ENCODE data around the gene TPCN2. TPM values are rescaled to one million over a fixed set of nuclear protein-coding genes. Genes with fewer than 3 reads are reported as not detected.
A peak's percentile ranks its signal among the peaks of the same experiment; 100 is the strongest.

TPCN2 gene
- polyA plus RNA-seq, 3 donors, result 29.3 to 52.8 (median 31.5) TPM

DNA sequence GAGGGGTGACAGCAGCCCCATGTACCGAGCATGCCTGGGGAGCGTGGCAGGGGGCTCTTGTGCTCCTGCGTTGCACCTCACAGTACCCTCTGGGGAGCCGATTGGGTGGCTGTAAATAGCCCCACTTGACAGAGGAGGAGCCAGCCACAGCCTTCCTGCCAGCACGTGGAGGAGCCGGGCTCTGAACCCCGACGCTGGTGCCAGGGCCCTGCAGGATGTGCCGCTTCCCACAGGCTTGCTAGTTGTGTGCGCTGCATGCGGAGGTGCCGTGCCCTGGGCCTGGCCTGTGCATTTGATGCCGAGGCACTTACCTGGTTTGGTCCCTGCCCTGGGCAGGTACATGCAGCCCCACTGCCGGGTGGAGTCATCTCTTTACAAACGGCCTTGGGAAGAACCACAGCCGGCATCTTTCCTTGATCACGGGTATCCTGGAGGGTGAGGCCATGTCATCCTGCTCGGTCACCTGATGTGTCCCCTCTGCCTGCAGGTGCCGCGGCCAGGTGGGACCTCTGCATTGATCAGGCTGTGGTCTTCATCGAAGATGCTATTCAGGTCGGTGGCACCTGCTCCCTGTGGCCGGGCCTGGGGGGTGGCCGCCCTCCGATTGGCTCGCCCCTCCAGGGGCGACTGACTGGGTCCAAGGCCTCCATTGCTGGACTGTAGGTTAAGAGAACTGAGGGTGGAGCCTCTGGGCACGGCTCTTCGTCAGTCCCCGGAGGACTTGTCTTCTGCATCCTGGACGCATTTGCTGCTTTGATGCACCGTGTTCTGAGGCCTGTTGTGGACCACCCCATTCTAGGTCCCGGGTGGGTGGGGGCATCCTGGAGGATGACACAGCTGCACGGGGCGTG, 5.0 kb downstream of the TPCN2 start:
- no peaks in the 10 kb centered on the region for H3K27me3 ChIP-seq (ENCODE audit: control insufficient read depth in 2 of 2, insufficient read depth in 2 of 2, low read length in 2 of 2)
- no peaks in the 10 kb centered on the region for H3K9me3 ChIP-seq (replicated peaks in 1 of 2; ENCODE audit: control insufficient read depth in 1 of 2, insufficient read depth in 1 of 2, low read length in 2 of 2)
- peaks cover 54% of the 10 kb centered on the region for H3K4me1 Mint-ChIP-seq
- peak overlapping the region; percentile 58 to 79 for H3K27ac ChIP-seq (ENCODE audit: low read depth in 1 of 2, low read length in 2 of 2)
- H3K9ac ChIP-seq (ENCODE audit: insufficient read depth, low read length, poor library complexity, severe bottlenecking), result no peak overlapping the region
- no peaks in the 10 kb centered on the region for H3K27me3 Mint-ChIP-seq (ENCODE audit: low read depth in 3 of 3)
- peaks cover 50 to 69% of the 10 kb centered on the region in 2 donors for H3K36me3 Mint-ChIP-seq
- peaks cover 0 to 2% (median 0%) of the 10 kb centered on the region in 7 donors for H3K9me3 Mint-ChIP-seq
- H3K4me3 Mint-ChIP-seq, result peak overlapping the region in 1 of 2 donors; percentile 12
- H3K4me2 ChIP-seq (replicated peaks; ENCODE audit: extremely low read depth, low read length, poor library complexity, severe bottlenecking), result no peak overlapping the region
- peaks cover 96% of the 10 kb centered on the region for H3K79me2 ChIP-seq (ENCODE audit: insufficient read depth, low read length)
- H3K27ac Mint-ChIP-seq, result peak overlapping the region in 5 of 7 donors; percentile 1 to 73 (median 46)
- TF ChIP-seq, protein P1, sequence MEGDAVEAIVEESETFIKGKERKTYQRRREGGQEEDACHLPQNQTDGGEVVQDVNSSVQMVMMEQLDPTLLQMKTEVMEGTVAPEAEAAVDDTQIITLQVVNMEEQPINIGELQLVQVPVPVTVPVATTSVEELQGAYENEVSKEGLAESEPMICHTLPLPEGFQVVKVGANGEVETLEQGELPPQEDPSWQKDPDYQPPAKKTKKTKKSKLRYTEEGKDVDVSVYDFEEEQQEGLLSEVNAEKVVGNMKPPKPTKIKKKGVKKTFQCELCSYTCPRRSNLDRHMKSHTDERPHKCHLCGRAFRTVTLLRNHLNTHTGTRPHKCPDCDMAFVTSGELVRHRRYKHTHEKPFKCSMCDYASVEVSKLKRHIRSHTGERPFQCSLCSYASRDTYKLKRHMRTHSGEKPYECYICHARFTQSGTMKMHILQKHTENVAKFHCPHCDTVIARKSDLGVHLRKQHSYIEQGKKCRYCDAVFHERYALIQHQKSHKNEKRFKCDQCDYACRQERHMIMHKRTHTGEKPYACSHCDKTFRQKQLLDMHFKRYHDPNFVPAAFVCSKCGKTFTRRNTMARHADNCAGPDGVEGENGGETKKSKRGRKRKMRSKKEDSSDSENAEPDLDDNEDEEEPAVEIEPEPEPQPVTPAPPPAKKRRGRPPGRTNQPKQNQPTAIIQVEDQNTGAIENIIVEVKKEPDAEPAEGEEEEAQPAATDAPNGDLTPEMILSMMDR (IDR thresholded peaks at IDR 0.05), result no peak
- H3K4me3 ChIP-seq (replicated peaks in 1 of 3; ENCODE audit: low read depth in 2 of 3, low read length in 3 of 3), result no peak overlapping the region
- 85% methylated on average over 34 of the region's 35 CpGs for WGBS (ENCODE audit: insufficient coverage)
- H2AFZ ChIP-seq (ENCODE audit: insufficient read depth, low read depth, low read length, poor library complexity, severe bottlenecking), result no peak overlapping the region
- H3K4me1 ChIP-seq (ENCODE audit: control insufficient read depth in 1 of 2, insufficient read depth in 2 of 2, low read length in 2 of 2), result peaks cover 49 to 65% of the 10 kb centered on the region in 2 donors
- H4K20me1 ChIP-seq (ENCODE audit: insufficient read depth, low read length), result peaks cover 91% of the 10 kb centered on the region
- no peak for DNase-seq
- H3K36me3 ChIP-seq (replicated peaks in 1 of 2; ENCODE audit: control insufficient read depth in 1 of 2, insufficient read depth in 2 of 2, low read length in 2 of 2), result peaks cover 43 to 61% of the 10 kb centered on the region in 2 donors
- intact Hi-C loops (cut with micrococcal nuclease), result no loop called here

DNA sequence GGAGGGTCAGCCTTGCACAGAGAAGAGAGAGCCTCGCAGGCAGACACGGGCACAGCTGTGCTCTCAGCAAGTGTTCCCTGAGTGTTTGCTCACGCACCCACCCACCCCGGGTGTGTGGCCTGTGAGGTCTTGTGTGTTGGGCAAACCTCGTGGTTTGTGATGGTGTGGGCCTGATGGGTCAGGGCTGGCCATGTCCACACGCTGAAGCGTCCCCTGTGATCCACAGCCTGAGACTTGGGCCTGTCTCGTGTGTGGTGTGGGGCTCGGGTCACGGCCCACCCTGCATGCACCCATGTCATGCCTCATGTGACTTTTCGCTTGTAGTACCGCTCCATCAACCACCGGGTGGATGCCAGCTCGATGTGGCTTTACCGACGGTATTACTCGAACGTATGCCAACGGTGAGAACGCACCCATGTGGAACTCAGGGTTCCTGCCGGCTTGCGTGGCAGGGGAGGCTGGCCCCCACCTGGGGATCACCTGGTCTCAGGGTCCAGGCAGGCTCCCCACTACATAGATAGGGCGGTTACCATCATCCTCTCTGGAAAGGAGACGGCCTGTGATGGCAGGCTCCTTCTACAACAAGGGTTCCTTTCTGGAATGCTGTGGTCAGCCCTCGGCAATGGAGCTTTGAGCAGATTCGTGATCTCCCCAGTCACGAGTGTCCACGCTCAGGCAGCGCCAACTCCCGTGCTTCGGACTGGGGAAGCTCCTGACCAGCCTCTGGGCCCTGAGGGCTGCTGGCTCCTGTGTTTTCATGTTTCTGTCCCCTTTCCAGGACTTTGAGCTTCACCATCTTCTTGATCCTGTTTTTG, 5.9 kb downstream of the TPCN2 start:
- no peak overlapping the region for H3K4me2 ChIP-seq (replicated peaks; ENCODE audit: extremely low read depth, low read length, poor library complexity, severe bottlenecking)
- H3K79me2 ChIP-seq (ENCODE audit: insufficient read depth, low read length), result peaks cover 96% of the 10 kb centered on the region
- Mint-ChIP-seq H3K36me3 (peaks cover 54 to 77% of the 10 kb centered on the region in 2 donors), H3K4me3 (no peak overlapping the region), H3K27ac (peak overlapping the region in 6 of 7 donors; percentile 61 to 79 (median 70)), H3K27me3 (ENCODE audit: low read depth in 3 of 3) (no peaks in the 10 kb centered on the region), H3K9me3 (peaks cover 0 to 2% (median 0%) of the 10 kb centered on the region in 7 donors), H3K4me1 (peaks cover 52% of the 10 kb centered on the region)
- H4K20me1 ChIP-seq (ENCODE audit: insufficient read depth, low read length), result peaks cover 98% of the 10 kb centered on the region
- H2AFZ ChIP-seq (ENCODE audit: insufficient read depth, low read depth, low read length, poor library complexity, severe bottlenecking), result no peak overlapping the region
- no peak for DNase-seq
- peak overlapping the region; percentile 58 to 79 for H3K27ac ChIP-seq (ENCODE audit: low read depth in 1 of 2, low read length in 2 of 2)
- peaks cover 51 to 70% of the 10 kb centered on the region in 2 donors for H3K36me3 ChIP-seq (replicated peaks in 1 of 2; ENCODE audit: control insufficient read depth in 1 of 2, insufficient read depth in 2 of 2, low read length in 2 of 2)
- 90% methylated on average over 28 of the region's 31 CpGs for WGBS (ENCODE audit: insufficient coverage)
- TF ChIP-seq, protein P1 (IDR thresholded peaks at IDR 0.05), result no peak
- H3K9ac ChIP-seq (ENCODE audit: insufficient read depth, low read length, poor library complexity, severe bottlenecking), result no peak overlapping the region
- no peaks in the 10 kb centered on the region for H3K27me3 ChIP-seq (ENCODE audit: control insufficient read depth in 2 of 2, insufficient read depth in 2 of 2, low read length in 2 of 2)
- H3K4me3 ChIP-seq (replicated peaks in 1 of 3; ENCODE audit: low read depth in 2 of 3, low read length in 3 of 3), result no peak overlapping the region
- intact Hi-C loops (cut with micrococcal nuclease), result no loop called here
- H3K9me3 ChIP-seq (replicated peaks in 1 of 2; ENCODE audit: control insufficient read depth in 1 of 2, insufficient read depth in 1 of 2, low read length in 2 of 2), result no peaks in the 10 kb centered on the region
- peaks cover 49 to 63% of the 10 kb centered on the region in 2 donors for H3K4me1 ChIP-seq (ENCODE audit: control insufficient read depth in 1 of 2, insufficient read depth in 2 of 2, low read length in 2 of 2)
